Activated naive CD4-positive, alpha-beta T cell treated with anti-CD3 and anti-CD28 coated beads, Interleukin-2, amount 50 U/mL, for 72 hours (primary cell): ENCODE data around the gene PEX19. TPM values are rescaled to one million over a fixed set of nuclear protein-coding genes. Genes with fewer than 3 reads are reported as not detected.

ENCODE experiments used
- ATAC-seq, 2 donors: fragments of 150-1000 bp; cut with Tn5 transposase; 2 replicates each; pipeline ENCODE4 v1.10.0; 2021; ENCODE audit warnings: mild to moderate bottlenecking in 2 of 2, moderate library complexity in 2 of 2
- DNase-seq, 2 donors: peaks; one replicate each; pipeline ENCODE4 v3.0.0; 2021 to 2022; ENCODE audit warnings: low spot score in 2 of 2
- H3K27ac Mint-ChIP-seq, 2 donors: one replicate each; pipeline ENCODE4 v1.8.0; 2022; ENCODE audit warnings: mild to moderate bottlenecking in 2 of 2, mixed read lengths in 2 of 2
- H3K36me3 Mint-ChIP-seq, 2 donors: one replicate each; pipeline ENCODE4 v1.8.0; 2022; ENCODE audit warnings: mixed read lengths in 2 of 2
- H3K9me3 Mint-ChIP-seq, 2 donors: one replicate each; pipeline ENCODE4 v1.8.0; 2022; ENCODE audit warnings: mixed read lengths in 2 of 2
- total RNA-seq, 2 donors: library from RNA; stranded (reverse); gene quantifications; one replicate each; pipeline ENCODE4 v1.2.3, GENCODE V29; 2022

Gene PEX19
- total RNA-seq, 2 donors from 2014 or later, result 44.8 to 74.9 TPM

DNA sequence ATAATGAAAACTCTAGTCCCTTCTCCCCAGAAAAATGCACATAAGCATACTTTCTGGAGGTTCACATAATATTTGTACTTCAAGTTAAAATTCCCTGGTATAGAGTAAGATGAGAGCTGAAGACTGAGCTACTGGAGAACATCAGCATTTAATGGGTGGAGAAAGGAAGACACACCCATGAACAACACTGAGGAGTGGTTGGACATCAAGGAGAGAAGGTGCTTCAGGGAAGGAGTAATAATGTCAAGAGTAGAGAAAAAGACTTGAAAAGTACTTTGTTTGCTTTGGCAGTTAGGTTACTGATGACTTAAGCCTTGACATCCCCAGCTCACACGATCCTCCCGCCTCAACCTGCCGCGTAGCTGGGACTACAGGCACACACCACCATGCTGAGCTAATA is 57.9 kb downstream of the PEX19 start:
- ATAC-seq (no peak), DNase-seq (no peak)
- Mint-ChIP-seq H3K36me3 (peaks cover 4 to 6% of the 10 kb centered on the region in 2 donors), H3K27ac (no peak overlapping the region), H3K9me3 (no peaks in the 10 kb centered on the region)

Other genes with a start within 250 kb of the PEX19 start
- gene KCNJ10, start 215.0 kb downstream of the PEX19 start, total RNA-seq, result not detected
- gene KCNJ9, start 203.6 kb downstream of the PEX19 start, total RNA-seq, result under 1 TPM in 1 of 2 donors, not detected in 1; 0.06 TPM
- 10 to 100 TPM; 29.9 to 35.2 TPM for gene IGSF8, start 186.5 kb downstream of the PEX19 start, total RNA-seq
- not detected for gene ATP1A2, start 169.4 kb downstream of the PEX19 start, total RNA-seq
- gene ATP1A4, start 133.5 kb downstream of the PEX19 start, total RNA-seq, result not detected
- gene CASQ1, start 94.6 kb downstream of the PEX19 start, total RNA-seq, result not detected
- gene PEA15, start 79.7 kb downstream of the PEX19 start, total RNA-seq, result 10 to 100 TPM; 37.2 to 53.7 TPM
- gene DCAF8, start 22.6 kb downstream of the PEX19 start, total RNA-seq, result 100 to 1,000 TPM; 124 to 170 TPM
- gene COPA, start 58.1 kb upstream of the PEX19 start, total RNA-seq, result 100 to 1,000 TPM; 120 to 146 TPM
- gene NCSTN, start 58.2 kb upstream of the PEX19 start, total RNA-seq, result 10 to 100 TPM; 43.5 to 53.0 TPM
- under 1 TPM; 0.46 to 0.68 TPM for gene NHLH1, start 81.9 kb upstream of the PEX19 start, total RNA-seq
- under 1 TPM; 0.05 to 0.18 TPM for gene VANGL2, start 115.4 kb upstream of the PEX19 start, total RNA-seq
- gene SLAMF6, start 238.1 kb upstream of the PEX19 start, total RNA-seq, result 10 to 100 TPM; 48.3 to 55.2 TPM